Stimulated activated CD4-positive, alpha-beta T cell treated with anti-CD3 and anti-CD28 coated beads, Interleukin-1b, Interleukin-23, amount 100 ng/mL, for 24 hours (primary cell): ENCODE data around the gene MOB3B.

Source experiments
- DNase-seq, 4 experiments: peaks; one replicate each; pipeline ENCODE4 v3.0.0-alpha.2; 2020; ENCODE audit warnings: low read depth in 4 of 4, low spot score in 1 of 4

Gene MOB3B

GRCh38 chr9:27529316-27530278, at the start of gene MOB3B:
TSS of gene MOB3B (minus strand) at chr9:27529814. CDS start at chr9:27455550, 74,264 bp downstream.
- peak; percentile 50 to 69 (median 66) for DNase-seq

- peak; percentile 82 to 98 (median 92) for DNase-seq
These were observed 44.3 kb upstream of the MOB3B start for GRCh38 chr9:27573634-27574590.

- peak; percentile 54 to 83 (median 77) for DNase-seq
These were observed 43.5 kb upstream of the MOB3B start, which contains the start of gene C9orf72 for GRCh38 chr9:27572918-27573633. TSS of gene C9orf72 (minus strand) at chr9:27573481. CDS start at chr9:27567120, 6,361 bp downstream.

DNA sequence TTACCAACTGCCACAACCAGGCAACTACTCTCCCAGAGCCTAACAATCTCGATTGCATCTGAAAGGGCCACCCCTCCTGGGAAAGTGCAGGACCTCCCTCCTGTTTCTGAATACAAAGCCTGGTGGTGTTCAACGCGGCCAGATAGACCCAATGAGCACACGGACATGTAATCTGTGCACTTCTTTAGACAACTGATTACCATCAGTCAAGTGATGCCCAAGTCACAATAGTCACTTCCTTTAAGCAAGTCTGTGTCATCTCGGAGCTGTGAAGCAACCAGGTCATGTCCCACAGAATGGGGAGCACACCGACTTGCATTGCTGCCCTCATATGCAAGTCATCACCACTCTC, 42.9 kb upstream of the MOB3B start:
- DNase-seq: peak in 2 of 4 experiments; percentile 9 to 28

GRCh38 chr9:27572061-27572460, 42.4 kb upstream of the MOB3B start:
- DNase-seq: no peak

DNA sequence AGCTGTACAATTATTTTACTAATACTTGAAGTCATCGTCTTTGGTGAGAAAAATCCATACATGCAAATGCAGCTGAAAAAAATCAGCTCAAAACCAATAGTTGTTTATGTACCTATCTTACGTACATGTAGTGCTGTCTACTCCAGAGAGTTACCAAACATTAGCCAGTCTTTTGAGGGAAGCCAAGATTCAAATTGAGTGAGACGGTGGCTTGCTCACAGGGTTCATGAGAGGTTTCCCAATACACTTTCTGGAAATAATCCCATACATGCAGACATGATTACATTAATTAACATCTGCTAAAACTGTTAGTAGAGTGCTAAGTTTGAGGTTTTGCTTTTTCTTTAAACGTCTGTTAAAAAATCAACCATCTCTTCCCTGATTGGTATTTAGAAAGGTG, 41.4 kb upstream of the MOB3B start:
- no peak for DNase-seq

DNA sequence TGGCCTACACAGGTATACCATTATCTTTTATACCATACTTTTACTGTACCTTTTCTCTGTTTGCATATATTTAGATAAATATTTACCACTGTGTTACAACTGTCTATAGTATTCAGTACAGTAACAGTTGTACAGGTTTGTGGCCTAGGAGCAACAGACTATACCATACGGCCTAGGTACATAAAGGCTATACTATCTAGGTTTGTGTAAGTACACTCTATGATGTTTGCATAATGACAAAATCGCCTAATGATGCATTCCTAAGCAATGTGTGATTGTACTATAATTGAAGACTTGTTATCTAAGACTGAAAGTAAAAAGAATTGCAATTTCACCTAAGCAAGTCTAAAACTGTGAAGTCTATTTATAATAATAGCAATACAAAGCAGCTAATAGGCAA, 39.8 kb upstream of the MOB3B start:
- no peak for DNase-seq

- no peak for DNase-seq
These were observed 36.5 kb upstream of the MOB3B start for GRCh38 chr9:27566118-27566517.

DNA sequence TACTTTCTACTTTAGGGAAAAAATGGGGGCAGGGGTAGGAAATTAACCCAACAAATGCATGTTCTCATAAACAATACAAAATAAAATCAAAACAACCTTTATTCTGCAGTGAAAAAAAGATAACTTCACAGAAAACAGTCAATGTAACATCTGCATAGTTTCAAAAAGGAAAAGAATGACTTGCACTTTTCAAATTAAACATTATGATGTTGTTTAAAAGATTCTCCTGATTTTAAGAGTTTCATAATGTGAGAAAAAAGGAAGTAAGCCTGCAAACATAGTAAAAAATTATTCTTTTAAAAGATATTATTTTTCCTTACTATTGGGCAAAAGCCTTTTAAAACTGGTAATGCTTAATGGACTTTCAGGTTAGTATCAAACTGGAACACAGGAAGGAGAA, 36.1 kb upstream of the MOB3B start:
- no peak for DNase-seq

GRCh38 chr9:27564670-27565069, 35.1 kb upstream of the MOB3B start:
- no peak for DNase-seq

DNA sequence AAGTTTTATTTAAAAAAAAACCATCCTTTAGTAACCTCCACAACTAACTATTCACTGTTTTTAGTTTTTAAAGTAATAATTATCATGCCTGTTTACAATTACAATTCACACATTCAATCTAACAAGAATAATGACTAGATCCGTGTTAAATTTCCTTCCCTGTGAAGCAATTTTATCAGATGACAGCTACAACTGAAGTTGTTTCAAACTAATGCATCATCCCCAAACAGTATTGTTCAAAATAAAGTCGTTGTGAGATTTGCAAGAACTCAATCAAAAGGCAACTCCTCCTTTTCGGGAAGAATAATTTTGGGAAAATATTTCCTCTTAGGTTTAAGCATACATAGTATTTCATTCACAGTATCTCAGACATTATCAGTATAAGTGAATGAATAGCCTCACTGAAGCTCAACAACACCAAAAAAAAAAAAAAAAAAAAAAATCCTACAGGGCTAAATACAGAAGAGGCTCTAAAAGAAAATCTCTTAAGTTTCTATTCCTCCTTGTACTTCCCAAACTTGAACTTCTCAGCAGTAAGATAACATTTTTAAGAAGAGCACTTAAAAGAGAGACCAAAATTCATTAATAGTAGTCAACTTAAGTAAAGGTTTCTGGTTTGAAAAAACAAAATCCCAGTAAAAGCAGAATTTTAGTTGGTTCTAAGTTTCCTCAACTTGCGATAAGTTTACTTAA, 34.3 kb upstream of the MOB3B start:
- no peak for DNase-seq

DNA sequence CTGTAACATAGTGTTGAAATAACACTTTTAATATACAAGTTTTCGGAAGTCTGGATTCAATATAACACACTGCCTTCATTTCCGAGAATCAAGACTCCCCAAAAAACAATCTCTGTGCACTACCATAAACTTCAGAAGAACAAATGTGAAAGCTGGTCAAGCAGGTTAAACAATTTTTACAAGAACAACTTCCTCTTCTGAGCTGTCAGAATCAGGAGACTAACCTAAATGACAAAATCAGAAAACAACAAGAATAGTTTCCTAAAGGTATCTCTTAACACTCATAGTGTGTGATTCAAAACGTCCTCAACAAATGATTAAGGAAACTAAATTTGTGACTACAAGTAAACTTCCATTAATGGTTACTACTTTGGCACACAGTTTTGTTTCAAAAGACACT, 32.1 kb upstream of the MOB3B start:
- no peak for DNase-seq

DNA sequence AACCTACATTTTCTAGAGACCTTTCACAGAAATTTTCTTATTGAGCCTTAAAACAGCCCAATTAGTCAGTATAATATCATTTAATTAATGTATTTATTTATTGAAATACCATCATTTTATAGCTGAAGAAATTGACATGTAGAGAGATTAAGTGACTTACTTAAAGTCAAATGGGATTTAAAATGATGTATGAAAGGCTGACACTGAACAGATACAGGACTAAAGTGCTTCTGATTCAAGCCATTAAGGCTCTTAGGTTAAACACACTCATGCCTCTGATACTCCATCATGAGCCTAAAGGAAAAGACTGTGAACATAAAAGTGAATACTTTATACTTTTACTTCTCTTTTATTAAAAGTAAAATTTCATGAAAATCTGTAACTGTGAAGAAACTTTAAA, 30.8 kb upstream of the MOB3B start:
- DNase-seq: no peak

DNA sequence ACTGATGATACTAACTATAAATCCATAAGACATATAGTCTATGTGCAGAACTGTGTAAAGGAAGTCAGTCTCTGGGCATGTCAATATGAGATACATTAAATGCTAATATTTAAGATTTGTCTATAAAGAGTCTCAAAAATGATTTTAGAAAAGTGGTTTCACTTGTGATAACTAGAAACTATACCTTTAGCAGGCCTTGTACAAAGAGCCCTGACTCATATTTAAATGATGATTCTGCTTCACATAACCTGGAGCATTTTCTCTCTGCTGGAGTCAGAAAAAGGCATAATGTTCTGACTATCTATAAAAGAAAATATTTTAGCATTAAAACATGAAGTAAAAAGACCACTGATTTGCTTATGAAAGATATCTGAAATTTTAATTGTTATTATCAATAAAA, 28.7 kb upstream of the MOB3B start:
- no peak for DNase-seq

- no peak for DNase-seq
These were observed 26.9 kb upstream of the MOB3B start for GRCh38 chr9:27556470-27556869.

DNA sequence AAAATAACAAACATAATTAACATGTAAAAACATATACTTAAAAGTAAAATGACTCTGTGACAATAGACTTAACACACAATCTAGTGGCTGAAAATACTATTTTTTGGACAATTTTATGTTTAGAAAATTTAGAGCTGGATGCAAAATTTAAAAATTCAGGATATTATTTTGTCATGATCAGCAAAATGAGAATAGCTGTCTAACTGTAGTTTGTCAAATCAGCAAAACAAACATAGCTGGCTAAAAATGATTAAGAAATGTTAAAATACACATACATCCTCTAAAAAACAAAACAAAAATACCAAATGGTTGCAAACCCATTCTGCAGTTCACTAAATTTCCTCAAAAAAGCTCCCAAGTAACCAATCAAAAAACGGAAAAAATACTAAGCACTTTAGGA, 25.1 kb upstream of the MOB3B start:
- no peak for DNase-seq

DNA sequence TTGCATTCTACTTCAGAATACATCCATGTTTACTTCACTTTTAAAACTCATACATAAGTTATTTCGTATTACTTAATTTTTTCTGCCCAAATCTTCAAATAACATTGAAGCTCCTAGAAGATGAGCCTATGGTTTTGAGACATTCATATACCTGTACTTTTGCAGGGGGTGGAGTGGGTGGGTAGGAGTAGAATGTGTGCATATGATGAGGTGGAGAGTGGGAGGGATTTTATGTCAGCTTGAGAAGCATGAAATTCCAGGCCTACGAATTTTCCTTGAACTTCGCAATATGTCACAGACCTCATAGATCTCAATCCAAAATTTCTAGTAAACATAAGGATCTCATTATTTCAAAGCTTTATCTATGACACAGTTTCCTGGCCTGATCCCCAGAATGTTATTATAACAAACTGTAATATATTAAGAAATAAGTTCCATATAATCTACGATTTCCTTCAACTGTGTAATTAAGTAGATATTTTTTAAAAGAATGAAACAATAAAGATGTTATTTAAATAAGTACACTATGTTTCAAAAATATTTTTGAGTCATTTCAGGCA, 19.7 kb upstream of the MOB3B start:
- no peak for DNase-seq

DNA sequence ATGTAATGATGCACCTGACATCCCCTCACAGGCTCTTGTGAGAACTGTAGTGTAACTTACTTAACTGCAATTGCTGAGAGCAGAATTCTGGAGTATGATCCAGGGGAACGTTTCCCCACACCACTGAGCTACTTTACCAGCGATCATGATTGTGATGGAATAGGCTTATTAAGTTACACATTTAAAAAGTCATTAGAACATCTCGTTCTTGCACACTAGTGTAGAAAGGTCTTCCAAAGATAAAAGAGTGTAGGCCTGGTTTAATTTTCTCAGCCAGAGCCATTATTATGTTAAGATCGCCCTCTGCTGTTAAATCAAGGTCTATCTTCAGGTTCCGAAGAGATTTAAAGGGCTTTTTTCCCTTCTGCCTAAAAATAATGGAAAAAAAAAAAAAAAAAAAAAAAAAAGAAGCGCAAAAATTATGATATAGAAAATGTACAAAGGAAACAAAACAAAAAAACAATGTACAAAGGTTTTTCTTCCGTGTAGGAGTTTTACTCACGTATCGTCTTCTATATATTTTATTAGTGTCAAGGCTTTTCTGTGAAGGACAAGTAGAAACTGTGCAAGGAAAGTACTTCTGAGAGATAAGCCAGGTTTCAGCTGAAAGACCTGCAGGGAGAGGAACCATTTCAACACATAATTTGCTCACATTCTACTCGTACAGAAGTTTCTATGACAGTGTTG, 18.6 kb upstream of the MOB3B start:
- DNase-seq: no peak

GRCh38 chr9:27545471-27545870, 15.9 kb upstream of the MOB3B start:
- DNase-seq: no peak

DNA sequence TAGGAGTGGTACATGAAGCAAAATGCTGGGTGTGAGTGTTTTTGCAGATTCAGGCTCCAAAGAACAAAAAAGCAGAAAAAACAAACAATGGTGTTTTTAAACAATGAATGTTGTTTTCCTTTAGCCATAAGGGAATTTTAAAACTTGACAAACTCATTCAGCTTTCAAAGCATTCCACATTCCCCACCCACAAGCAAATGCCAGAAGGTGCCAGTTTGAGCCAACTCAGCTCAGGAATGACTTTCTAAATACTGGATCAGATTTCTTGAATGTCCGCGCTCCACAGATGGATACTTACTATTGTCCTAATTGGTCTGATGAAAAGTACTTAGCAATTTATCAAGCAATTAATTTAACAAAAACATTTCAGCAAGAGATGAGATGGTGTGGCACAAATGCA, 12.9 kb upstream of the MOB3B start:
- no peak for DNase-seq
